Calu3 (cell line): ENCODE data around the gene DUSP22. TPM values are rescaled to one million over a fixed set of nuclear protein-coding genes. Genes with fewer than 3 reads are reported as not detected.

Experiments used
- BruUV-seq: library from RNA; stranded (reverse); fragments of 400-500 nt; replicated peaks from 2 replicates; lab custom pipeline; 2021; lab: Mats Ljungman, UMichigan
- CTCF ChIA-PET: fragments of 300-600 bp; sonication (Branson Sonifier 250); formaldehyde crosslinking; loops from one replicate; lab custom pipeline; 2022; ENCODE audit warnings: antibody characterized with exemption; lab: Charles Lee
- DNase-seq: peaks from one replicate; pipeline ENCODE4 v3.0.0; 2022
- H3K27ac Mint-ChIP-seq: one replicate; pipeline ENCODE4 v1.8.0; 2022; ENCODE audit warnings: mixed read lengths; ENCODE audit not compliant: unreplicated experiment
- H3K27me3 Mint-ChIP-seq: one replicate; pipeline ENCODE4 v1.8.0; 2022; ENCODE audit warnings: mixed read lengths; ENCODE audit not compliant: unreplicated experiment
- H3K36me3 Mint-ChIP-seq: one replicate; pipeline ENCODE4 v1.8.0; 2022; ENCODE audit warnings: mild to moderate bottlenecking, moderate library complexity, mixed read lengths; ENCODE audit not compliant: insufficient read depth, unreplicated experiment
- H3K4me1 Mint-ChIP-seq: one replicate; pipeline ENCODE4 v1.8.0; 2022; ENCODE audit warnings: mild to moderate bottlenecking, low read depth, mixed read lengths; ENCODE audit not compliant: unreplicated experiment
- H3K4me3 Mint-ChIP-seq: one replicate; pipeline ENCODE4 v1.8.0; 2022; ENCODE audit warnings: mild to moderate bottlenecking, low read depth, moderate library complexity, mixed read lengths; ENCODE audit not compliant: unreplicated experiment
- H3K9me3 Mint-ChIP-seq: one replicate; pipeline ENCODE4 v1.8.0; 2022; ENCODE audit warnings: low read depth, mixed read lengths; ENCODE audit not compliant: unreplicated experiment
- CTCF ChIP-seq: fragments of 200-600 bp; IDR thresholded peaks from one replicate; pipeline ENCODE4 v1.8.0; 2022; ENCODE audit warnings: antibody characterized with exemption; ENCODE audit not compliant: unreplicated experiment
- intact Hi-C: fragments of 100-400 bp; cut with micrococcal nuclease; formaldehyde crosslinking; loops from one replicate; pipeline ENCODE4 v1.10.0; 2022; ENCODE audit not compliant: unreplicated experiment
- total RNA-seq: library from RNA; stranded (reverse); gene quantifications from 2 replicates; pipeline ENCODE4 v1.2.3, GENCODE V29; 2022

Gene DUSP22
- total RNA-seq, 1 experiment from 2014 or later = 14.7 TPM

GRCh38 chr6:316753-317038 lies 24.4 kb downstream of the DUSP22 start:
- no peak for TF ChIP-seq CTCF
- CTCF ChIA-PET = interaction anchor here (0.6 kb wide), 1 partner anchor 26 kb away, joined by 4 read pairs; no protein-coding TSS in a partner anchor
- intact Hi-C loops = no loop called here
- no peaks in the 10 kb centered on the region for H3K4me1 Mint-ChIP-seq
- H3K36me3 Mint-ChIP-seq = no peaks in the 10 kb centered on the region
- H3K27ac Mint-ChIP-seq = no peak overlapping the region
- no peak for DNase-seq
- no peaks in the 10 kb centered on the region for H3K27me3 Mint-ChIP-seq
- BruUV-seq = no TSS peak
- peaks cover 3% of the 10 kb centered on the region for H3K9me3 Mint-ChIP-seq
- no peak overlapping the region for H3K4me3 Mint-ChIP-seq

- Mint-ChIP-seq H3K4me3 (no peak overlapping the region), H3K36me3 (no peaks in the 10 kb centered on the region), H3K27ac (no peak overlapping the region), H3K9me3 (peaks cover 3% of the 10 kb centered on the region), H3K4me1 (no peaks in the 10 kb centered on the region), H3K27me3 (no peaks in the 10 kb centered on the region)
- CTCF ChIA-PET = no interaction called here
- intact Hi-C loops = no loop called here
- no peak for TF ChIP-seq CTCF
- no peak for DNase-seq
- BruUV-seq = no TSS peak
Measured at GRCh38 chr6:317060-317447, 24.8 kb downstream of the DUSP22 start.

GRCh38 chr6:317448-318144 lies 25.3 kb downstream of the DUSP22 start:
- Mint-ChIP-seq H3K9me3 (peaks cover 3% of the 10 kb centered on the region), H3K36me3 (no peaks in the 10 kb centered on the region), H3K4me1 (no peaks in the 10 kb centered on the region), H3K4me3 (no peak overlapping the region), H3K27me3 (no peaks in the 10 kb centered on the region), H3K27ac (no peak overlapping the region)
- intact Hi-C loops = no loop called here
- no peak for TF ChIP-seq CTCF
- DNase-seq = no peak
- BruUV-seq = no TSS peak
- CTCF ChIA-PET = interaction anchor here (0.5 kb wide), 1 partner anchor 8 kb away, joined by 3 read pairs; no protein-coding TSS in a partner anchor

GRCh38 chr6:318243-318890 lies 26.1 kb downstream of the DUSP22 start:
- CTCF ChIA-PET = interaction anchor here (0.5 kb wide), 1 partner anchor 9 kb away, joined by 3 read pairs; no protein-coding TSS in a partner anchor
- H3K4me1 Mint-ChIP-seq = no peaks in the 10 kb centered on the region

More at GRCh38 chr6:318243-318890, 26.1 kb downstream of the DUSP22 start:
- intact Hi-C loops = no loop called here
- H3K4me3 Mint-ChIP-seq = no peak overlapping the region
- TF ChIP-seq CTCF = no peak
- peaks cover 3% of the 10 kb centered on the region for H3K9me3 Mint-ChIP-seq
- no peaks in the 10 kb centered on the region for H3K27me3 Mint-ChIP-seq
- no peak for DNase-seq
- H3K36me3 Mint-ChIP-seq = no peaks in the 10 kb centered on the region
- no peak overlapping the region for H3K27ac Mint-ChIP-seq
- no TSS peak for BruUV-seq
